ENCODE data around the gene GALNS.

The GALNS gene

DNA sequence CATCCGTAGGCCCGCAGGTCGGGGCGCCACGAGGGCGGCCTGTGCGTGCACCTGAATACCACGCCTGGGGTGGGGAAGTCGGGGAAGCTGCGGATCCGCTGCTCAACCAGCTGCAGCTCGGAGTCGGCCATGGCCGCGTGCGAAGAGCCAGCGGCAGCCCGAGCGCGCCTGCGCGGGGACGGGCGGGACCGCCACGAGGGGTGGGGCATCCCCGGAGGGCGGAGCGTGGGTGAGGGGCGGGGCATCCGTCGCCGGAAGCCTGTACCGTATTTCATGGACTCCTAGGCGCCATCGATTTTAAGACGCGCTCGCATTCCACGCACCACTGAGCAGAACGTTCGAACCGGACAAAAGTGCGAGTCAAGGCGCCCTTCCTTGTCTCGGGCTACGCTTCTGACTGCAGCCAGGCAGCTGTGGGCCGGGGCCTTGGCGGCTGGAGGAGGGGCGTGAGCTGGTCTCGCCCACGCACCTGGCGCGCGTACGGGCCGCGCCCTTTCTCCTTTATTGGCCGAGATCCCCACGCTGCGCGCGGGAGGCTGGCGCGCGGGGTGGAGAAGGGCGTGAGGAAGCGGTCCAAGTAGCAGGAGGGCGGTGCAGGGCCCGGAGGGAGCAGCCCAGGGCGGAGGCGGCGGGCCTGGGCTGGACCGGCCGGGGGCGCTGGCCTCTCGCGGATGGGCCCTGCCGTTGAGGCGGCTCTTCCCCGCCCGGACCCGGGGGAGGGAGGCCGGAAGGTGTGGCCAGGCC is 44.8 kb downstream of the GALNS start, which contains the start of gene APRT:
Gene APRT, minus strand, starts transcription at position 160 of the 744 bp plus-strand sequence. Its CDS starts 29 bp downstream, at position 131.
- peak; percentile 68 for TF ChIP-seq CTCF (IDR thresholded peaks at IDR 0.05; ENCODE audit: poor library complexity, severe bottlenecking)
- Histone ChIP-seq H3K27me3 (ENCODE audit: insufficient read depth, poor library complexity, severe bottlenecking) (no peaks in the 10 kb centered on the region), H3K36me3 (ENCODE audit: low read depth) (peaks cover 36% of the 10 kb centered on the region), H3K9me3 (ENCODE audit: severe bottlenecking) (no peaks in the 10 kb centered on the region), H3K4me3 (ENCODE audit: severe bottlenecking) (peak within 1 kb of the TSS; percentile 57), H3K27ac (ENCODE audit: poor library complexity, severe bottlenecking) (peak within 1 kb of the TSS; percentile 88), H3K4me1 (ENCODE audit: insufficient read depth, poor library complexity, severe bottlenecking) (peaks cover 6% of the 10 kb centered on the region)
- peak; percentile 91 for DNase-seq (ENCODE audit: low spot score)
- peak; percentile 55 for ATAC-seq (ENCODE audit: low read depth)

GRCh38 chr16:88810912-88811768 is 45.6 kb downstream of the GALNS start:
- Histone ChIP-seq H3K9me3 (ENCODE audit: severe bottlenecking) (no peaks in the 10 kb centered on the region), H3K4me1 (ENCODE audit: insufficient read depth, poor library complexity, severe bottlenecking) (peaks cover 6% of the 10 kb centered on the region), H3K36me3 (ENCODE audit: low read depth) (peaks cover 44% of the 10 kb centered on the region), H3K27ac (ENCODE audit: poor library complexity, severe bottlenecking) (peak overlapping the region; percentile 88), H3K27me3 (ENCODE audit: insufficient read depth, poor library complexity, severe bottlenecking) (no peaks in the 10 kb centered on the region), H3K4me3 (ENCODE audit: severe bottlenecking) (peak overlapping the region; percentile 57)
- DNase-seq (ENCODE audit: low spot score) = peak; percentile 86
- TF ChIP-seq CTCF (IDR thresholded peaks at IDR 0.05; ENCODE audit: poor library complexity, severe bottlenecking) = no peak
- peak; percentile 43 for ATAC-seq (ENCODE audit: low read depth)

DNA sequence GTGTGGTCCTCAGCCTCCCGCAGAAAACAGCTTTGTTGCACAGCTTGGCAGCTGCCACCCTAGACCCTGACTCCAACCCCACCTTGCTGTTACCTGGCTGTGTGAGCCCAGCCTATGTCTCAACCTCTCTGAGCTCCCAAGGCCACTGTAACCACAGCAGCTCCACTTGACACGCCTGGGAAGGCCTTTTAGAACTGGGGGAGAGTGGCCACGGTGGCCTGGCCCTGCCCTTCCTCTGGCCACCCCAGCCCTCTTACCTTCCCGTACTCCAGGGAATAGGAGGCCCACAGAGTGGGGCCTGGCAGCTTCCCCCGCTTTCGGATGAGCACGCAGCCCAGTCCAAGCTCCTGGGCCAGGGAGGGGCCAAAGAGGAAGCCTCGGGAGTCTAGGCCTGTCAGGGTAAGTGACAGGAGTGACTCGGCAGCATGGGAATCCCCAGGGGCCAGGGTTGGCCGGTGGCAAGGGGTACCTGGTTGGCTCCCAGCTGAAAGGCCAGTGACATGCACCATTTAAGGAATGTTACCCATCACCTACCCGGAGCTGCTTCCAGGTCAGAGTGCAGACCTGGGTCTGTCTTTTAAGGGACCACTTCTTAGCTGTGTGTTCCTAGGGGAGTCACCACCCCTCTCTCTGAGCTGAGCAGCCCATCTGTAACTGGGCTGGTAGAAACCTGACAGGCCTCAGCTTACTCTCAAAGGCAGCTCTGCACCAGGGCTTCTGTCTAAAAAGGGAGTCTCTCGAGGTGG is 46.4 kb downstream of the GALNS start:
- peak overlapping the region; percentile 57 for H3K4me3 ChIP-seq (ENCODE audit: severe bottlenecking)
- H3K9me3 ChIP-seq (ENCODE audit: severe bottlenecking) = no peaks in the 10 kb centered on the region
- DNase-seq (ENCODE audit: low spot score) (peak; percentile 55), ATAC-seq (ENCODE audit: low read depth) (no peak; the same call in 2 of the 3 replicates)
- H3K27me3 ChIP-seq (ENCODE audit: insufficient read depth, poor library complexity, severe bottlenecking) = no peaks in the 10 kb centered on the region
- peaks cover 6% of the 10 kb centered on the region for H3K4me1 ChIP-seq (ENCODE audit: insufficient read depth, poor library complexity, severe bottlenecking)
- peak overlapping the region; percentile 88 for H3K27ac ChIP-seq (ENCODE audit: poor library complexity, severe bottlenecking)
- H3K36me3 ChIP-seq (ENCODE audit: low read depth) = peaks cover 52% of the 10 kb centered on the region
- TF ChIP-seq CTCF (IDR thresholded peaks at IDR 0.05; ENCODE audit: poor library complexity, severe bottlenecking) = no peak

- peak overlapping the region; percentile 88 for H3K27ac ChIP-seq (ENCODE audit: poor library complexity, severe bottlenecking)
- H3K9me3 ChIP-seq (ENCODE audit: severe bottlenecking) = no peaks in the 10 kb centered on the region
- no peak overlapping the region for H3K4me3 ChIP-seq (ENCODE audit: severe bottlenecking)
- H3K4me1 ChIP-seq (ENCODE audit: insufficient read depth, poor library complexity, severe bottlenecking) = peaks cover 6% of the 10 kb centered on the region
- peaks cover 59% of the 10 kb centered on the region for H3K36me3 ChIP-seq (ENCODE audit: low read depth)
- no peaks in the 10 kb centered on the region for H3K27me3 ChIP-seq (ENCODE audit: insufficient read depth, poor library complexity, severe bottlenecking)
- DNase-seq (ENCODE audit: low spot score) (peak; percentile 56), ATAC-seq (ENCODE audit: low read depth) (no peak)
- no peak for TF ChIP-seq CTCF (IDR thresholded peaks at IDR 0.05; ENCODE audit: poor library complexity, severe bottlenecking)
Measured at GRCh38 chr16:88809676-88810165, 47.0 kb downstream of the GALNS start.
